Globus pallidus (tissue), 1 donor: ENCODE results near the gene MGME1.
"Not testable (repeated sequence)": the region's sequence is repeated elsewhere in the genome, so short reads cannot be mapped to it uniquely, and the experiment has no call there.

Experiments
- DNase-seq: peaks from one replicate; pipeline ENCODE4 v3.0.0-alpha.2; 2015; ENCODE audit warnings: low spot score

MGME1 gene

DNA sequence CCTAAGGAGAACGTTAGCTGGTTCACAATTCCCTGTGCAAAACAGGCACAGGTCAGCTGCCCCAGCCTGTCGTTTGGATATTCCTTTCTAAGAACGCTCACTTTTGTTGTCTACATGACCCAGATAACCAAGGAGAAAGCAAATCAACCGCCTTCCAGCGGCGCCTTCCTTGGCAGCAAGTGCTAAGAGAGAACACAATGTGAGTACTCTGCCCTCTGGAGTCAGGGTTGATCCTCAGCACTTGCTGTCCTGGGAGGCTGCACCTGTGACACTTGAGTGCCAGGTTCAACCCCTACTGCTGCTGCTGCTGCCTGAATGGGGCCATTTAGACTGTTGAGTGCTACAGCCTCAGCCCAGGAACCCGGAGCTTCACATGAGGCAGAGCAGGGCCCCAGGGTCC is 52.1 kb downstream of the MGME1 start:
- no peak for DNase-seq

GRCh38 chr20:18024606-18025127 is 55.8 kb downstream of the MGME1 start:
- no peak for DNase-seq

GRCh38 chr20:18027011-18027410 is 58.2 kb downstream of the MGME1 start:
- not testable (repeated sequence) for DNase-seq

GRCh38 chr20:18030020-18030419 is 61.2 kb downstream of the MGME1 start:
- DNase-seq, result no peak

- DNase-seq, result no peak
Measured at GRCh38 chr20:18031050-18031449, 62.2 kb downstream of the MGME1 start.

GRCh38 chr20:18031888-18032509 is 63.2 kb downstream of the MGME1 start:
- no peak for DNase-seq

DNA sequence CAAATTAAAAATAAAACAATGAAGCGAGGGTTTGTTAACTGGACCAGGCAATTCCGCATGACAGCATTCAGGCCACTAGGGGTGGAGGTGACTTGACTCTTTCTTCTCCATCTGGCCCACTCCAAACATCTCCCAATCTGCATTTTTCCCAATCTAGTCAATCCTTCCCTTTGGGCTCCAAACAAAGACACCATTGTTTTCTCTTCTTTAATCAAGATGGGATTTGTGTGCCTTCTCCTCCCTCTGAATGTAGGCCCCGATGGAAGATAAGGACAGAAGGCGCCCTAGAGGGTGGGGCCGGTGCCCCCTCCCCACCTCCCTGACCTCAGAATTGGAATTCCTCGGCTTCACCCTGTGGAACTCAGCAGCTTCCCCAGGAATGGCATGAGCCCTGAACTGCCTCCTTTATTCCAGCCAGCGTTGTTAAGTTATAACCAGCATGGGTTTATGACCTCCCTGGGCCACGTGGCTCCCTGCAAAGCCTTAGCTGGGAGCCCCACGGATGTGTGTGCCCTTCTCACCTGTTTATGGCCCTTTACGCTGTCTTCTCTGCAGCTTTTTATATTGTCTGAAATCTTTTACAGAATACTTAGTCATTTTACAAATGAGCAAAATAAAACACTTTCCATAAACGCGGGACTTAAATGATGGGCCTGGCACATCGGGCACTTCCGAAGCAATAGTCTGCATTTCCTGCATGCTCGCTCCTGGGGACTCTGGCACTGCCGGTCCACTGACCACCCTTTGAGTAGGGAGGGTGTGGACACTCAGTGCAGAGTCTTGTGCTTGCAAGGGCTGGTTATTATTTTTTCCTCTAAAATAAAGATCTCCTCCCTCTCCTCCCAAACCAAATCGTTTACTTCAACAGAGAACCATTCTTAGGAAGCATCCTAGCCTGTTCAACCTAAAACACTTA is 64.4 kb downstream of the MGME1 start:
- DNase-seq, result no peak

GRCh38 chr20:18034039-18034438 is 65.2 kb downstream of the MGME1 start:
- DNase-seq, result no peak

GRCh38 chr20:18039063-18039462 is 70.2 kb downstream of the MGME1 start:
- no peak for DNase-seq
